Measurements from ENCODE around the gene MIF.

MIF gene

GRCh38 chr22:23847991-23848864 is 46.0 kb upstream of the MIF start:
- H3K4me3 ChIP-seq (ENCODE audit: control insufficient read depth, low read depth, low read length): no peak overlapping the region
- TF ChIP-seq CTCF (IDR thresholded peaks at IDR 0.05; ENCODE audit: control insufficient read depth, insufficient read depth, low read depth, low read length, missing control alignments): no peak
- DNase-seq (ENCODE audit: low read depth): no peak

GRCh38 chr22:23849009-23850006 is 44.9 kb upstream of the MIF start:
- TF ChIP-seq CTCF (IDR thresholded peaks at IDR 0.05; ENCODE audit: control insufficient read depth, insufficient read depth, low read depth, low read length, missing control alignments): peak; percentile 98
- H3K4me3 ChIP-seq (ENCODE audit: control insufficient read depth, low read depth, low read length): peak overlapping the region; percentile 27
- DNase-seq (ENCODE audit: low read depth): no peak

- DNase-seq (ENCODE audit: low read depth): no peak
- no peak overlapping the region for H3K4me3 ChIP-seq (ENCODE audit: control insufficient read depth, low read depth, low read length)
- no peak for TF ChIP-seq CTCF (IDR thresholded peaks at IDR 0.05; ENCODE audit: control insufficient read depth, insufficient read depth, low read depth, low read length, missing control alignments)
These were observed 44.0 kb upstream of the MIF start for GRCh38 chr22:23850136-23850611.

- peak overlapping the region; percentile 69 for H3K4me3 ChIP-seq (ENCODE audit: control insufficient read depth, low read depth, low read length)
- DNase-seq (ENCODE audit: low read depth): no peak
- peak; percentile 4 for TF ChIP-seq CTCF (IDR thresholded peaks at IDR 0.05; ENCODE audit: control insufficient read depth, insufficient read depth, low read depth, low read length, missing control alignments)
These were observed 37.2 kb upstream of the MIF start for GRCh38 chr22:23856721-23857605.

GRCh38 chr22:23857606-23858483 is 36.3 kb upstream of the MIF start, which contains the start of gene SLC2A11:
TSS of gene SLC2A11 (plus strand) at chr22:23857875. CDS start at chr22:23858000, 125 bp downstream.
- DNase-seq (ENCODE audit: low read depth): peak; percentile 86
- H3K4me3 ChIP-seq (ENCODE audit: control insufficient read depth, low read depth, low read length): peak within 1 kb of the TSS; percentile 69
- peak; percentile 27 for TF ChIP-seq CTCF (IDR thresholded peaks at IDR 0.05; ENCODE audit: control insufficient read depth, insufficient read depth, low read depth, low read length, missing control alignments)

All from AG09309 (cell line).